Measurements from ENCODE around the gene DUS2.

The DUS2 gene

DNA sequence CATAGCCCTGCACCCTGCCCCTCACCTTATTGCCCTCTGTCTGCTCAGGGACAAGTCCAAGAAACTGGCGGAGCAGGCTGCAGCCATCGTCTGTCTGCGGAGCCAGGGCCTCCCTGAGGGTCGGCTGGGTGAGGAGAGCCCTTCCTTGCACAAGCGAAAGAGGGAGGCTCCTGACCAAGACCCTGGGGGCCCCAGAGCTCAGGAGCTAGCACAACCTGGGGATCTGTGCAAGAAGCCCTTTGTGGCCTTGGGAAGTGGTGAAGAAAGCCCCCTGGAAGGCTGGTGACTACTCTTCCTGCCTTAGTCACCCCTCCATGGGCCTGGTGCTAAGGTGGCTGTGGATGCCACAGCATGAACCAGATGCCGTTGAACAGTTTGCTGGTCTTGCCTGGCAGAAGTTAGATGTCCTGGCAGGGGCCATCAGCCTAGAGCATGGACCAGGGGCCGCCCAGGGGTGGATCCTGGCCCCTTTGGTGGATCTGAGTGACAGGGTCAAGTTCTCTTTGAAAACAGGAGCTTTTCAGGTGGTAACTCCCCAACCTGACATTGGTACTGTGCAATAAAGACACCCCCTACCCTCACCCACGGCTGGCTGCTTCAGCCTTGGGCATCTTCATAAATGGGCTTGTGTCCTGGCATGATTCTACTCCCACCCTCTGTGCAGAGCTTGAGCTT is 55.8 kb downstream of the DUS2 start:
- TF ChIP-seq CTCF (IDR thresholded peaks at IDR 0.05; ENCODE audit: low read depth, low read length), result no peak
- Histone ChIP-seq H3K9me3 (ENCODE audit: severe bottlenecking) (no peaks in the 10 kb centered on the region), H3K36me3 (peaks cover 25% of the 10 kb centered on the region), H3K27ac (no peak overlapping the region), H3K27me3 (ENCODE audit: insufficient read depth, low read depth, severe bottlenecking) (no peaks in the 10 kb centered on the region), H3K4me3 (ENCODE audit: low read depth, low read length) (no peak overlapping the region)
- DNase-seq, result no peak

GRCh38 chr16:68079376-68079625 is 56.2 kb downstream of the DUS2 start:
- H3K27me3 ChIP-seq (ENCODE audit: insufficient read depth, low read depth, severe bottlenecking), result no peaks in the 10 kb centered on the region
- H3K4me3 ChIP-seq (ENCODE audit: low read depth, low read length), result no peak overlapping the region
- DNase-seq, result no peak
- H3K36me3 ChIP-seq, result peaks cover 20% of the 10 kb centered on the region
- no peaks in the 10 kb centered on the region for H3K9me3 ChIP-seq (ENCODE audit: severe bottlenecking)
- TF ChIP-seq CTCF (IDR thresholded peaks at IDR 0.05; ENCODE audit: low read depth, low read length), result no peak
- H3K27ac ChIP-seq, result no peak overlapping the region

- TF ChIP-seq CTCF (IDR thresholded peaks at IDR 0.05; ENCODE audit: low read depth, low read length), result no peak
- peaks cover 15% of the 10 kb centered on the region for H3K36me3 ChIP-seq
- H3K4me3 ChIP-seq (ENCODE audit: low read depth, low read length), result no peak overlapping the region
- DNase-seq, result no peak
- no peaks in the 10 kb centered on the region for H3K9me3 ChIP-seq (ENCODE audit: severe bottlenecking)
- H3K27me3 ChIP-seq (ENCODE audit: insufficient read depth, low read depth, severe bottlenecking), result no peaks in the 10 kb centered on the region
- H3K27ac ChIP-seq, result no peak overlapping the region
Measured at GRCh38 chr16:68079626-68080344, 56.7 kb downstream of the DUS2 start.

- Histone ChIP-seq H3K27ac (no peak overlapping the region), H3K9me3 (ENCODE audit: severe bottlenecking) (no peaks in the 10 kb centered on the region), H3K27me3 (ENCODE audit: insufficient read depth, low read depth, severe bottlenecking) (no peaks in the 10 kb centered on the region), H3K4me3 (ENCODE audit: low read depth, low read length) (no peak overlapping the region), H3K36me3 (peaks cover 6% of the 10 kb centered on the region)
- TF ChIP-seq CTCF (IDR thresholded peaks at IDR 0.05; ENCODE audit: low read depth, low read length), result no peak
- DNase-seq, result no peak
Measured at GRCh38 chr16:68081861-68082628, 59.0 kb downstream of the DUS2 start.

DNA sequence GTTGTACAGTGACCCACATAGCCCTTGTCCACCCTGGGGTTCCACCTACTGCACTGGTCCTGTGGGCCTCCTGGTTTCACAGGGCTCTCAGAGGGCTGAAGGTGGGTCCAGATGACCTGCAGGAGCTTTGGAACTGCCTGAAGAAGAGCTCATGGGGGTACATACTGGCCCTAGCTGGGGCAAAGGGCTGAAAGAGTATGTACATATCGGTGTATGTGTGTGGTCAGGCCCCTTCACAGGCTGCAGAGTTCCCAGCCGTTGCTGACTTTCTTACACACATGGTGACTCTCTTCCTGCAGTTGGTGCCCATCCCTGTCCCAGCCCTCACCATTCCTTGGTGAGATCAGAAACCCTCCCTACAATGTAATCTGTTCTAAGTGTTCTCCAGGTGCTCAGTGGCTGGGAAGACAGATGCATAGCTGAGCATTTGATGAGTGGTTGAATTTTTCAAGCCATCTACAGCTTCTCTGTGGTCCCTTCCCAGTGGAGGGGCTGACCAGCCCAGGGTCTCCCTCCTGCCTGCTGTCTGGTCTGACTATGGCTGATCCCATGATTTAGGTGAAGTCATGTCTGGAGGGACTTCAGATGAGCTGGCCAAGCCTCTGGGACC is 59.6 kb downstream of the DUS2 start:
- no peak overlapping the region for H3K4me3 ChIP-seq (ENCODE audit: low read depth, low read length)
- no peak overlapping the region; the same call in 1 of the 2 replicates for H3K27ac ChIP-seq
- H3K9me3 ChIP-seq (ENCODE audit: severe bottlenecking), result no peaks in the 10 kb centered on the region
- TF ChIP-seq CTCF (IDR thresholded peaks at IDR 0.05; ENCODE audit: low read depth, low read length), result no peak
- H3K36me3 ChIP-seq, result peaks cover 5% of the 10 kb centered on the region; the same call in 1 of the 2 replicates
- DNase-seq, result no peak
- no peaks in the 10 kb centered on the region for H3K27me3 ChIP-seq (ENCODE audit: insufficient read depth, low read depth, severe bottlenecking)

All from WERI-Rb-1 (cell line).